Stimulated activated CD4-positive, alpha-beta T cell treated with anti-CD3 and anti-CD28 coated beads, Interleukin-1b, Interleukin-23, amount 100 ng/mL, for 48 hours (primary cell): ENCODE data around the gene CSF2.

Experiments used
- DNase-seq: peaks from one replicate; pipeline ENCODE4 v3.0.0-alpha.2; 2020

CSF2 gene

DNA sequence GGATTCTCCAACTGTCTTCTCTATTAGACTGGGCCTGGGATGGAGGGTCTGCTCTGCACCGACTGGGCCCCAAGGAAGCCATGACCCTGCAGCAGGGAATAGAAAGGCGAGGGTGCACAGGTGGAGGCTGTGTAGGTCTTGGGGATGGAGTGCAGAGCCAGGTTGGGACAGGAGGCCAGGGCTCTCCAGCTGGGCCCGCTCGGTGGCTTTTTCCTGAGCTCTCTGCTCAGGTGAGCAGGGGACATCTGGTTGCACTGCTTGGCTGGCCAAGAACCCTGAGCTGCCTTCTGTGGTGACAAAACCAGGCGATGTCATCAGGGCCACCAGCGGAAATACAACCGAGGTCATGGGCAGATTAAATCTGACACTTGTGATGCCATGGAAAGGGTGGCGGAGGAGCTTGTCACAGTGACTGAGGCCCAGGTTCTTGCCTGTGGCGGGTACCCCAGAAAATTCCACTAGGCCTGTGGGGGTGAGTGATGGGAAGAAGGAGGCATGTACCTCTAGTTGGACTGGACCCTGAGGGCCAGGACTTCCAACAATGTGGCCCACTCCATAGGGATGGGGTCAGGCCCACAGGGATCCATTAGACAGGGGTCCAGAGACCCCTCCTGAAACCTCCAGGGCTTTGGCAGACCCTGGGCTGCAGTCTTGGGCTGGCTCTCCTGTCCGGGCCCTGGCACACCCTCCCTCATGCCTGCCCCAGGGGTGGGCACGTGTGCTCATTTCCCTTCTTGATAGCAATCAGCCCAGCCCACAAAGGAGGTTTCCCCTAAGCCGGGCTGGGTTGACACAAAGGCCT is 17.6 kb upstream of the CSF2 start:
- DNase-seq = peak; percentile 37

DNA sequence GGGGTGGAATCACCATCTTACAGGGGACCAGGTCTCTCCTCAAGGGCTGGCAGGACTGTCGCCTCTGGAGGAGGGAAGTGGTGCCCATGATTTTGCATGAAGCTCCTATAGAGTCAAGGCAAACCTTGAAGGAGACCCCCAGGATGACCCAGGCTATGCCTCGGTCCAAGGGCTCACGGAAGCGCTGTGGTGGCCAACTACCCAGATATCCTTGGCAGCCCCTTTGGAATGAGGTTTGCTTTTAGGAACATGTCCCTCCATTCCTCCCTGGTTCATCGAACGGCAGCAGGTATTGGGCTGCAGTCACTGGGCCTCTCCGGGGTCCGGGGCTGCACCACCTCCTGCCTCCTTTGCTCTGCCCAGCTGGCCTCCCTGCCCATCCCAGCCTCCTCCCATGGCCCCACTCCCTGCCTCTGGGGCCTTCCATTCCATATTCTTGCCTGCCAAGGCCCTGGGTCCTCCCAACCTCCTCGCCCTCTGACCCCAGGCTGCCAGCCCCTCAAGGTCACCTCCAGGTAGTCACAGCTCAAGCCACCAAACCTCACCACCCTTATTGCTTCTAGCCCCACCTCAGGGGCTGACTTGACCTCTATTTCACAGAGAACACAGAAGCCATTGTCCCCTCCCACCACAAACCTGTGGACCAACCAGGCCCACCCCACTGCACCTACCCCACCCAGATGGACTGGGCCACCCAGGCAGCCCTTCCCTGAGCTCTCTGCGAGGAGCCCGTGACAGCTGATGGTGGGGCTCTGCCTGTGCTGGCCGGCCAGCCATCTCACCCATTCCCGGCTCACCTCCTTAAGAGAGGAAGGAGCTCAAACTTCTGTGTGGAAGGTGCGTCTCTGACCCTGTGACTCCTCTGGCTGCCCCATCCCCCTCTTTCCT is 16.7 kb upstream of the CSF2 start:
- no peak for DNase-seq

GRCh38 chr5:132057498-132058255 is 15.9 kb upstream of the CSF2 start:
- DNase-seq = no peak

DNA sequence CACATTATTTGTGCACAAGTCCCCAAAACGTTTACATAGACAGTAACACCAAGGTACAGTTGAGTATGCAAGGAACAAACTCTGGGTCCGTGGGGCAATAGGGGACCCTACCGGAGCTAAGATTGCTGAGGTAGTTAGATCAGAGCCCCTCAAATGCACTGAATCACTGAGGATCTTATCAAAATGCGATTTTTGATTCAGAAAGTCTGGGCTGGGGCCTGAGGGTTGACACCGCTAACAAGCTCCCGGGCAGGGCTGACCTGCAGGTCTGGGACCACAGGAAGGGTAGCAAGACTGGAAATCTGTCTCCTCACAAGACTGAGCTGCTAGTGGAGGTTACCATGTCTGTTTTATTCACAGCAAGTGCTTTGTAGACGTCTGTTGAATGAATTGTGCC is 14.9 kb upstream of the CSF2 start:
- no peak for DNase-seq

- DNase-seq = no peak
These were observed 14.4 kb upstream of the CSF2 start for GRCh38 chr5:132059043-132059695.

DNA sequence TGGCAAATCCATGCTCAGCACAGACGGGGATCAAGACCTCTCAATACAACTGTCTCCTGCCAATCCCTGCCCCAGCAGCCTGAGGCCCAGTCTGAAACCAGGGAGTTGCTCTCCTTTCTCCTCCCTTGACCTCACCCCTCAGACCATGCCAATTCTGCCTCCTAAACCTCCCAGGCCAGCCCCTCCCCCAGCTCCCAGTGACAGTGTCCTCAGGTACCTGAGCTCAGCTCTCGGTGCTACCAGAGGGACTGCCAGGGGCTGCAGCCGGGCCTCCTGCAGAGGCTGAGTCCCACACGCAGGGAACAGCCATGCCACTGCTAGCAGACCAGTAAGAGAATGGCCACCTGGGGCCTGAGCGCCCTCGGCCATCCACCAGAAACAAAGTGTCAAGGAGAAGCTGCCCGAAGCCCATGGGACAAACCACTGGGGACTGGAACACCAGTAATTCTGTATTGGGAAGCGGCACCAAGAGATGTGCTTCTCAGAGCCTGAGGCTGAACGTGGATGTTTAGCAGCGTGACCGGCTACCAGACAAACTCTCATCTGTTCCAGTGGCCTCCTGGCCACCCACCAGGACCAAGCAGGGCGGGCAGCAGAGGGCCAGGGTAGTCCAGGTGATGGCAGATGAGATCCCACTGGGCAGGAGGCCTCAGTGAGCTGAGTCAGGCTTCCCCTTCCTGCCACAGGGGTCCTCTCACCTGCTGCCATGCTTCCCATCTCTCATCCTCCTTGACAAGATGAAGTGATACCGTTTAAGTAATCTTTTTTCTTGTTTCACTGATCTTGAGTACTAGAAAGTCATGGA is 13.7 kb upstream of the CSF2 start:
- DNase-seq = no peak

GRCh38 chr5:132060501-132061161 is 13.0 kb upstream of the CSF2 start, which contains the start of gene IL3:
Gene IL3, plus strand, starts transcription at chr5:132060655. Its CDS starts 52 bp downstream, at chr5:132060707.
- no peak for DNase-seq

DNA sequence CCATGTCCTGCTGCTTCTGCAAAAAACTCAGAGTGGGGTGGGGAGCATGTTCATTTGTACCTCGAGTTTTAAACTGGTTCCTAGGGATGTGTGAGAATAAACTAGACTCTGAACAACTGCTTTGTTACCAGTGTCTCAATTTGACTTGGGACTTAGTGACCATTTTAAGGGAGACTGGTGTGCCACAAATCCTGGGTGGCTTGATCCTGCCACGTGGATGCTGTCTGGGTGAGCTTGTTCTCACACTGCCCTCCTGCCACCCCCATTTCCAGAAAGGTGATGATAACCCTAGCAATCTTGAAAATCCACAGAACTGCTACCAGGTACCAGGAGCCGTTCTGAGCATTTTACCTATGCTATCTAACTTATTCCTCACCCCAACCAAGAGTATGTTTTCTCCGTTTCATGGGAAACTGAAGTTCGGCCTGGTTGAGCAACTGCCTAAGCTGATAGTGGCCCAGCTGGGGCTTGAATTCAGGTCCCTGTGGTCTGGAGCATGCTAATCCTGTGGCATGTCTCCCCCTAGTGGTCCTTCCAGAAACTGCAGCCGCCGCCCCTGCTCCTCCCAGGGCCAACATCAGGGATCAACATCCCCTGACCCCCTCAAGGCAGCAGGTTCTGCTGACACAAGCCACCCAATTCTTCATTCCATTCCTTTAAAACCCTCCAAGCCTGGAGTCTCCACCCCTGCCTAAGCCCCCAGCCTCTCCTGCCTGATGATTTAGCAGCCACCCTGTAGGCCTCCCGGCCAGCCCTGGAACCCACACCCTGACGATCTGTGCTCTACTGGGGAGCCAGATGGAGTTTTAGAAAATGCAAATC is 10.3 kb upstream of the CSF2 start:
- peak; percentile 79 for DNase-seq

DNA sequence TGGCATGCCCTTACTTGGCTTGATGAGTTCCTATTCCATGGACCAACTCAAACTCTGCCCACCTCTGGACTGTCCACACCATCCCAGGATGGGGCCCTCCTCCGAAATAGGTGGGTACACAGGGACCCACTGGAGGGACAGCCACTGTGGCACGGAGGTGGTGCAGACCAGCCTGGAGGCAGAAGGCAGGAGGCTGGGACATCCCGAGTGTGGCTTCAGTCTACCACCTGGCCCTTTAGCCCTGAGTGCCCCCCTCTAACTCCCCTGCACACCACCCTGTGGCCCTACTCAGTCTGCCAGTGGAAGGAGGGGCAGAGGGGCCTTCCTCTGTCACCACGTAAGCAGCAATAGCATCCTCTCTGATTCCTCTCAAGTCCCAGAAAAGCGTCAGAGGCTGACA is 9.4 kb upstream of the CSF2 start:
- DNase-seq = no peak

DNA sequence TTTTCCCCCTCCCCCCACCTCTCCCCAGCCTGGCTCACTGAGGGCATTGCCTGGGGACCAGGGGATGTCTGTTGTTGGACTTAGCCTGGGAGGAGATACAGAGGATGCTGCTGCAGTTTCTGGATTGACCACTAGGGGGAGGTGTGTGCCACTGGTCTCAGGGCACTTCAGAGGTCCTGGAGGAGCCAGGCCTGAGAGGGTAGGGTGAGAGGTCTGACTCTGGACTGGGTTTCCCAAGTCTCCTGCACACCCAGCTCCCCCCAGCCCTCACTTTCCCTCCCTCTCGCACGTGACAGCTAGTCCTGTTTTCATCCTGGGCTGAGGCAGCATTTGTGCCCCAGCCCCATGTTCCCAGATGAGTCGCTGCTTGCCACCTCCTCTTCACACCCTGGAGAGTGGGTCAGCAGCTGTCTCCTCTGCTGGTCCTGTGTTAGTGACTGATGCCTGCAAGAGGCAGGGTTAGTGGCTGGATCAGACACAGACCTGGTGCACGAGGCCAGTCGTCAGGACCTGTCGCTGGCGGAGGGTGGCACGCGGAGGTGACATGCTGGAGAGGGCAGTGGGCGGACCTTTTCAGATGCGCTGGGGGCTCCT is 8.8 kb upstream of the CSF2 start:
- peak; percentile 79 for DNase-seq

DNA sequence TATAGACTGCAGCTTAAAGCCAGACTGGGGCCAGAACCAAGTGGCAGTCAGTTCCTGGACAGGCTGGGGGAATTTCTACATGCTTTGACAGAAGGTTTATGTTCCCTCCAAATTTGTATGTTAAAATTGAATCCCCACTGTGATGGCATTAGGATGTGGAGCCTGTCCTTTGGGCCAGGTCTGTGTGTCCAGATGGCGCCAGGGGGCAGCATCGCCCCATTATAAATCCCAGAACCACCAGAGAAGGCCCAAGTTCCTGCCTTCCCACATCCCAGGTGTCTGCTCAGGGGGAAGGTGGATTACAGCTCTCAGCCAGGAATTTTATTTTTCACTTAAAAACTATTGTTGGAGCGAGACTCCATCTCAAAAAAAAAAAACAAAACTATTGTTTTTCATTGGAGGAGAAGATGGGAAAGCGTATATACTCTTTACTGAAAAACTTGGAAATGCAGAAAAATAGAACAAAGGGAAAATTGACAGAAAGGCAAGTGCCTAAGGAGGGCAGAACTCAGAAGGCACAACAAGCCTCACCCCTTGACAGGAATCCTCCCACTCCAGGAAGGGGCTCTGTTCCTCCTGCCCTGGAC is 8.1 kb upstream of the CSF2 start:
- peak; percentile 57 for DNase-seq

- DNase-seq = no peak
These were observed 7.5 kb upstream of the CSF2 start for GRCh38 chr5:132065951-132066701.

DNA sequence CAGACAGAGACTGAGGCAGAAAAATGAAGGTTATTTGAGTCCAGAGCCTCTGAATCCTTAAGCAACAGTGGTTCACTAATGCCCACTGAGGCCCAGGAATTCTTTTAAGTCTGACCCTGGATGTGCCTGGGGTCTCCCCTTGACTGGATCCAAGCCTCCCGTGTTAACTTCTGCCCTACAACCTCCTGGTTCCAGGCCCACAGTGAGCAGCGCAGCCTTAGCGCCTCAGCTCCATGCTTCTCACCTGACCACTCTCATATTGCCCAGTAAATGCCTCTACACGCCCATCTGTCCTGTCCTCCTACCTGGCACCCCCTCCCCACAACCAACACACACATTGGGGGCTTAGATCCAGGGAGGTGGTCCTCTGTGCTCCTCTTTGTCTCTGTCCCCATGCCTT is 6.7 kb upstream of the CSF2 start:
- DNase-seq = no peak

- DNase-seq = no peak
These were observed 6.1 kb upstream of the CSF2 start for GRCh38 chr5:132067451-132067850.

GRCh38 chr5:132067941-132068808 is 5.4 kb upstream of the CSF2 start:
- DNase-seq = no peak

- no peak for DNase-seq
These were observed 4.0 kb upstream of the CSF2 start for GRCh38 chr5:132069561-132069960.

DNA sequence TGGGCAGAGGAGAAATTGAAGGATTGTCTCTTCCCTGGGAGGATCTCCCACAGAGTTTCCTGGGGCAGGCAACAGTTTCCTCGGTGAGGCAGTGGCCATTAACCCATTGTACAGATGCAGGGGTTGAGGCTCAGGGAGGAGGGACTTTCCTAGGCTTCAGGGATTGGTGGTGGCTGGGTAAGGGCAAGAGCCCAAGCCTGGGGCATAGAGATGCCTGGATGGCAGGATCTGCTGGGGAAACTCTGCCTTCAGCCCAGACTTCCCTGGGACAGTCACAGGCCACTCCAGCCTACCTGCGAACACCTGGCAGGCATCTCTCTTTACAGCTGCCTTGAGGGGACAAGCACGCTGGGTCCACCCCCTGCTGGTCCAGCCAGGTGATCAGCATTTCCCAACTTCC is 3.6 kb upstream of the CSF2 start:
- no peak for DNase-seq
